K562 (cell line): ENCODE measurements around the gene ARHGAP12. TPM values are rescaled to one million over a fixed set of nuclear protein-coding genes. Genes with fewer than 3 reads are reported as not detected.

ENCODE experiments used
- ATAC-seq: fragments of 200-7000 bp; cut with Tn5 transposase; 3 replicates; pipeline ENCODE4 v1.9.1; 2020; ENCODE audit warnings: moderate library complexity
- BruUV-seq: library from RNA; stranded (reverse); fragments of 400-500 nt; replicated peaks from 2 replicates; lab custom pipeline; 2021; lab: Mats Ljungman, UMichigan
- CTCF ChIA-PET: fragments of 300-600 bp; formaldehyde crosslinking; extraction: SDS; loops from one replicate; lab custom pipeline; 2021; ENCODE audit warnings: low intra/inter-chr PET ratio; lab: Yijun Ruan, JAX
- POLR2A ChIA-PET: fragments of 300-600, 350-650 bp; sonication (Branson Sonifier 250); formaldehyde crosslinking; extraction: SDS; loops from one replicate; lab custom pipeline; 2021; ENCODE audit warnings: antibody characterized with exemption, inconsistent platforms; lab: Yijun Ruan, JAX
- DNase-seq, 4 experiments: peaks; one replicate each; pipeline versions ENCODE4 v3.0.0 to v3.0.0-alpha.2; 2011 to 2018; ENCODE audit warnings: low spot score in 3 of 4, mixed read lengths in 3 of 4; ENCODE audit errors: extremely low read depth in 1 of 4
- FAIRE-seq: peaks from 2 replicates; lab custom pipeline; 2011; peaks lifted over from hg19 to GRCh38; lab: Jason Lieb, UNC
- H2AFZ ChIP-seq: 2 replicates; pipeline ENCODE4 v1.6.0; 2011; ENCODE audit warnings: low read depth, low read length, control low read depth, inconsistent platforms
- H3K27ac ChIP-seq: fragments of 200-600 bp; 3 replicates; pipeline ENCODE4 v1.8.0; 2011; ENCODE audit warnings: low read depth, mild to moderate bottlenecking, control low read depth, inconsistent platforms, low read length, moderate library complexity, mixed read lengths; ENCODE audit errors: extremely low read depth
- H3K27me3 ChIP-seq, 2 experiments: fragments of 300-600 bp in 1 of 2; 2 replicates in 1 of 2; 3 replicates in 1 of 2; pipeline versions ENCODE4 v1.6.0 to v1.8.0; 2011; ENCODE audit warnings: inconsistent platforms in 2 of 2, low read length in 2 of 2, mild to moderate bottlenecking in 1 of 2, mixed read lengths in 1 of 2, moderate library complexity in 1 of 2; ENCODE audit not compliant: control insufficient read depth in 2 of 2, insufficient read depth in 2 of 2
- H3K36me3 ChIP-seq: fragments of 300-600 bp; 3 replicates; pipeline ENCODE4 v1.8.0; 2011; ENCODE audit warnings: mild to moderate bottlenecking, low read length, inconsistent platforms; ENCODE audit not compliant: control insufficient read depth, insufficient read depth
- H3K4me1 ChIP-seq, 2 experiments: fragments of 200-600 bp in 1 of 2; replicated peaks in 1 of 2; 2 replicates in 1 of 2; 3 replicates in 1 of 2; pipeline versions ENCODE4 v1.5.1 to v1.8.0; 2011; ENCODE audit warnings: inconsistent platforms in 2 of 2, low read length in 2 of 2, mild to moderate bottlenecking in 1 of 2, mixed read lengths in 1 of 2, moderate library complexity in 1 of 2; ENCODE audit not compliant: control insufficient read depth in 2 of 2, insufficient read depth in 2 of 2
- H3K4me2 ChIP-seq: 2 replicates; pipeline ENCODE4 v1.6.1; 2011; ENCODE audit warnings: low read length, control low read depth, inconsistent platforms, mixed read lengths; ENCODE audit not compliant: insufficient read depth
- H3K4me3 ChIP-seq: fragments of 200-600 bp; sonication (generic), shearing (Covaris generic); 2 replicates; pipeline ENCODE4 v1.5.1; 2016; ENCODE audit warnings: control low read depth, inconsistent platforms
- H3K79me2 ChIP-seq: fragments of 200-600 bp; 3 replicates; pipeline ENCODE4 v1.8.0; 2011; ENCODE audit warnings: low read length, inconsistent platforms; ENCODE audit not compliant: control insufficient read depth, insufficient read depth
- H3K9ac ChIP-seq, 2 experiments: 2 replicates each; pipeline versions ENCODE4 v1.6.0 to v1.6.1; 2011; ENCODE audit warnings: low read depth in 2 of 2, low read length in 2 of 2, control low read depth in 1 of 2, inconsistent platforms in 1 of 2, mild to moderate bottlenecking in 1 of 2, mixed read lengths in 1 of 2; ENCODE audit not compliant: insufficient read depth in 1 of 2
- H3K9me1 ChIP-seq: one replicate; pipeline ENCODE4 v1.6.0; 2011; ENCODE audit warnings: inconsistent platforms, mild to moderate bottlenecking, low read length, moderate library complexity; ENCODE audit not compliant: control insufficient read depth, insufficient read depth
- H3K9me3 ChIP-seq: replicated peaks from 2 replicates; pipeline ENCODE4 v1.5.1; 2011; ENCODE audit warnings: low read depth, low read length, inconsistent platforms; ENCODE audit not compliant: control insufficient read depth, insufficient read depth
- H4K20me1 ChIP-seq: replicated peaks from 2 replicates; pipeline ENCODE4 v1.6.1; 2011; ENCODE audit warnings: low read length, inconsistent platforms, mixed read lengths; ENCODE audit not compliant: control insufficient read depth, insufficient read depth
- CHD1 ChIP-seq: fragments of 200-600 bp; sonication (generic); IDR thresholded peaks from one replicate; pipeline ENCODE4 v1.6.1; 2012; ENCODE audit warnings: mild to moderate bottlenecking, moderate library complexity, low read length, inconsistent platforms
- ILK ChIP-seq: fragments of 450-650 bp; IDR thresholded peaks from 2 replicates; pipeline ENCODE4 v1.6.1; 2016; ENCODE audit warnings: missing genetic modification characterization, low read depth, mild to moderate bottlenecking, missing compliant biosample characterization, moderate library complexity, borderline replicate concordance
- ZNF561 ChIP-seq: fragments of 450-650 bp; formaldehyde crosslinking; conservative IDR thresholded peaks from 2 replicates; pipeline ENCODE4 v1.4.0; 2020; ENCODE audit warnings: mild to moderate bottlenecking, moderate library complexity
- WGBS: fragments of 100-300 bp; shearing (Covaris generic); methylation state at CpG from one replicate; pipeline ENCODE4 v1.1.6; 2016; ENCODE audit warnings: low coverage, mixed read lengths; ENCODE audit not compliant: insufficient coverage; ENCODE audit errors: missing lambda C conversion rate; 5-methylcytosine and 5-hydroxymethylcytosine counted together
- in situ Hi-C: fragments of 300-500 bp; cut with MboI; formaldehyde crosslinking; loops from 4 replicates; pipeline ENCODE4 v1.15.0; 2018; ENCODE audit warnings: inconsistent platforms, mixed read lengths
- intact Hi-C: fragments of 100-400 bp; cut with micrococcal nuclease; formaldehyde crosslinking; loops from 2 replicates; pipeline ENCODE4 v1.14.2; 2022
- polyA plus RNA-seq, 8 experiments: library from polyadenylated mRNA; depleted of rRNA in 4 of 8; stranded (reverse) in 5 of 8; unstranded in 3 of 8; fragments of >200 nt; fragmentation: Nextera tagmentation in 2 of 8; fragmentation: Illumina TruSeq in 1 of 8; extraction: Ambion mirVana in 2 of 8; extraction: Trizol in 1 of 8; gene quantifications; 2 replicates each; pipeline versions ENCODE4 v1.2.1 to v1.2.3, GENCODE V29; 2011 to 2014; ENCODE audit warnings: inconsistent platforms in 1 of 8, missing spikeins in 1 of 8
- small RNA-seq: library from RNA; depleted of rRNA; stranded (forward); fragments of <200 nt; gene quantifications from one replicate; pipeline ENCODE3, GENCODE V24; 2014
- total RNA-seq, 7 experiments: library from RNA; depleted of rRNA in 6 of 7; stranded (reverse); fragments of >200 nt in 6 of 7; fragmentation: Illumina TruSeq in 2 of 7; extraction: Trizol in 2 of 7; gene quantifications; 2 replicates each; pipeline versions ENCODE4 v1.2.1 to v1.2.3, GENCODE V29; 2011 to 2021; ENCODE audit warnings: low replicate concordance in 1 of 7

The ARHGAP12 gene
- total and polyA plus RNA-seq, 9 of the 15 experiments (the other 6 are each of a cell fraction or from before 2014, with no cell fraction given): 4.4 to 18.7 (median 10.1) TPM

DNA sequence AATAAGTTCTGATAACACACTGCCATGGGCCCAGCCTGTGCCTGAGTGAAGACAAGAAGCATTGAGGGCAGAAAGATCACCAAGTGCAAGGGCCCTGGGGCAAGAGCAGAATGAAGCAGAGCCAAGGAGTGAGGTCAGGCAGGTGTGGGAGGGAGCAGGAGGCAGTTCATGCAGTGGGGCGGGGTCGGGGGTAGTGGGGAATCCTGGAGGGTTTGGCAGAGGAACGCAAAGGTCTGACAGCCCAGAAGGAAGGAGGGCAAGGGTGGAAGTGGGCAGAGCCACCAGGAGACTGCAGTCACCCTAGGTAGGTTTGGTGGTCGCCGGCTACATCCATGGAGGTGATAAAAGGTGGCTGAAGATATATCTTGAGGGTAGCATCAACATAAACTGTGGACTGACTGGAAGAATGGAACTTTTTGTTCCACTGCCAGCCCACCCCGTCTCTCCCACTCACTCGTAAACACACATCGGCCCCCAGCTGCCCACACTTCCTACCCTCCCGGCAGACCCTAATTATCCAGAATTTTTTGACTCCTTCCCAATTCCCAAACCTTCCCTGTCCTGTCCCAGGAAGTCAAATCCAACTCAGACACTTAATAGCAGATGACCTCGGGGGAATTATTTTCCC, 172.4 kb downstream of the ARHGAP12 start:
- DNase-seq (no peak), FAIRE-seq (no peak), ATAC-seq (no peak)
- Histone ChIP-seq H3K4me2 (no peak overlapping the region), H3K9ac (no peak overlapping the region), H3K27me3 (peaks cover 22 to 53% of the 10 kb centered on the region in 2 experiments; a peak in 4 of 5 replicates), H3K36me3 (no peaks in the 10 kb centered on the region), H2AFZ (no peak overlapping the region), H3K27ac (no peak overlapping the region), H3K4me3 (no peak overlapping the region), H4K20me1 (peaks cover 3% of the 10 kb centered on the region; the same call in 1 of the 2 replicates), H3K9me3 (no peaks in the 10 kb centered on the region), H3K9me1 (no peaks in the 10 kb centered on the region), H3K4me1 (peaks cover 5 to 10% of the 10 kb centered on the region in 2 experiments; a peak in 4 of 5 replicates), H3K79me2 (no peaks in the 10 kb centered on the region)
- TF ChIP-seq ILK (tag) (no peak), CHD1 (no peak), ZNF561 (no peak)
- 2% methylated on average over 10 of the region's 10 CpGs for WGBS
- in situ Hi-C loops: no loop called here
- POLR2A ChIA-PET: no interaction called here
- no TSS peak for BruUV-seq
- CTCF ChIA-PET: no interaction called here
- intact Hi-C loops: no loop called here

Small RNA genes within 50 kb of the gene (small RNA-seq; reads per million reads assigned to genes)
- gene RF00019: not detected

Other genes starting within 250 kb of the ARHGAP12 start
- 61.5 and 68.9 TPM in 2 replicates for gene KIF5B, start 127.6 kb upstream of the ARHGAP12 start, total RNA-seq (2014; rRNA removed)
- gene KIF5B, start 127.6 kb upstream of the ARHGAP12 start, total RNA-seq (2014; rRNA removed; fragmentation: Illumina TruSeq; extraction: Trizol): 94.4 and 107 TPM in 2 replicates
- gene KIF5B, start 127.6 kb upstream of the ARHGAP12 start, total RNA-seq (2015; rRNA removed; fragmentation: Illumina TruSeq; extraction: Trizol): 87.2 and 93.1 TPM in 2 replicates
- 70.2 and 77.9 TPM in 2 replicates for gene KIF5B, start 127.6 kb upstream of the ARHGAP12 start, total RNA-seq (2021)
- 39.2 and 49.4 TPM in 2 replicates for gene KIF5B, start 127.6 kb upstream of the ARHGAP12 start, polyA plus RNA-seq (2011; rRNA removed)
- 70.3 and 78.1 TPM in 2 replicates for gene KIF5B, start 127.6 kb upstream of the ARHGAP12 start, polyA plus RNA-seq (2014; fragmentation: Illumina TruSeq; extraction: Trizol)
- 10 to 100 TPM; 24.4 to 29.8 TPM for gene KIF5B, start 127.6 kb upstream of the ARHGAP12 start, polyA plus RNA-seq (2014; fragmentation: Nextera tagmentation; extraction: Ambion mirVana)
- gene KIF5B, start 127.6 kb upstream of the ARHGAP12 start, polyA plus RNA-seq (2014; rRNA removed): 40.3 and 46.2 TPM in 2 replicates